Tibial nerve (tissue), 4 donors: ENCODE results near the gene MRE11. TPM values are rescaled to one million over a fixed set of nuclear protein-coding genes. Genes with fewer than 3 reads are reported as not detected.
A peak's percentile ranks its signal among the peaks of the same experiment; 100 is the strongest.

Source experiments
- DNase-seq, 2 donors: peaks; one replicate each; pipeline ENCODE4 v3.0.0-alpha.2; 2019; ENCODE audit warnings: low spot score in 2 of 2
- H3K27ac ChIP-seq, 4 donors: fragments of 200-600 bp; sonication (generic) in 3 of 4; one replicate each; pipeline ENCODE4 v1.5.1; 2017 to 2019; ENCODE audit warnings: mild to moderate bottlenecking in 1 of 4
- H3K27me3 ChIP-seq, 2 donors: fragments of 200-600 bp; sonication (generic) in 1 of 2; one replicate each; pipeline versions ENCODE4 v1.5.1 to v1.6.0; 2017 to 2019
- H3K36me3 ChIP-seq, 3 donors: fragments of 200-600 bp; sonication (generic); one replicate each; pipeline ENCODE4 v1.5.1; 2018 to 2019
- H3K4me1 ChIP-seq, 4 donors: fragments of 200-600 bp; sonication (generic) in 3 of 4; one replicate each; pipeline ENCODE4 v1.5.1; 2017 to 2019
- H3K4me3 ChIP-seq, 4 donors: fragments of 200-600 bp; sonication (generic) in 3 of 4; one replicate each; pipeline ENCODE4 v1.5.1; 2017 to 2019; ENCODE audit warnings: mild to moderate bottlenecking in 1 of 4, moderate library complexity in 1 of 4
- H3K9me3 ChIP-seq, 4 donors: fragments of 200-600 bp; sonication (generic) in 3 of 4; one replicate each; pipeline ENCODE4 v1.5.1; 2017 to 2019
- EP300 ChIP-seq, 2 donors: sonication (generic); formaldehyde crosslinking; IDR thresholded peaks; one replicate each; pipeline ENCODE4 v1.6.1; 2017; ENCODE audit warnings: antibody characterized with exemption in 2 of 2, mild to moderate bottlenecking in 1 of 2
- POLR2A ChIP-seq, 2 donors: fragments of 450-650 bp; IDR thresholded peaks; one replicate each; pipeline ENCODE4 v1.6.1; 2017; ENCODE audit warnings: antibody characterized with exemption in 2 of 2, mild to moderate bottlenecking in 2 of 2, moderate library complexity in 2 of 2
- WGBS, 2 donors: methylation state at CpG; one replicate each; pipeline ENCODE4 v1.1.5; 2018; 5-methylcytosine and 5-hydroxymethylcytosine counted together
- total RNA-seq, 4 donors: library from RNA; depleted of rRNA; stranded (reverse); fragments of >200 nt; gene quantifications; one replicate each; pipeline ENCODE4 v1.1.0, GENCODE V29; 2016
- TF ChIP-seq, protein P1 (sequence below), 5 experiments: fragments of 200-600 bp in 3 of 5; fragments of 450-650 bp in 2 of 5; sonication (generic) in 3 of 5; IDR thresholded peaks; one replicate each; pipeline ENCODE4 v1.5.1; 2016 to 2019; ENCODE audit warnings: antibody characterized with exemption in 5 of 5, mild to moderate bottlenecking in 3 of 5, moderate library complexity in 2 of 5

MRE11 gene
- total RNA-seq, 4 donors from 2014 or later, result 14.0 to 28.4 (median 17.4) TPM

- WGBS, 2 donors, result 59 to 70% methylated on average over 6 of the region's 6 CpGs
Observed at GRCh38 chr11:94533696-94534630, 40.3 kb upstream of the MRE11 start.

DNA sequence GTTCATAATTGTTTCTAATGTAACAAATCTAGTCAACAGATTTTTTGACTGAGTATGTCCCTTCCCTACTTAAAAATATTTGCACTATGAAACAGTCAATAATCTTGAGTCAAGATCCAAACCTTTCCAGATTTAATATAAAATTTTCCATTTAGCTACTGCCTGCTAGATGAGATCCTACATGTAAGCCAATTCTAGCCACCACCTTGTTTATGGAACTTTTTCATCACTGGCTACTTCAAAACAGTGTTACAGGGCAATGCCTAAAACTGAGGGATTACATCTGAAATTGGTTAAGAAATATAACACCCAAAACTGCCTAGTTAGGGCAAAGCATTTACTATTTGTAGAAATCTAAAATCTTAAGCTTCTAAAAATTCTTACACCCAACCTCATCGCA, 39.6 kb upstream of the MRE11 start:
- WGBS, 2 donors, result 76 to 77% methylated on average over 1 of the region's 1 CpG
- Histone ChIP-seq H3K9me3 (no peaks in the 10 kb centered on the region), H3K27ac (no peak overlapping the region), H3K4me1 (peaks cover 0 to 18% (median 0%) of the 10 kb centered on the region in 4 donors), H3K27me3 (no peaks in the 10 kb centered on the region), H3K36me3 (no peaks in the 10 kb centered on the region), H3K4me3 (no peak overlapping the region)
- TF ChIP-seq, protein P1, sequence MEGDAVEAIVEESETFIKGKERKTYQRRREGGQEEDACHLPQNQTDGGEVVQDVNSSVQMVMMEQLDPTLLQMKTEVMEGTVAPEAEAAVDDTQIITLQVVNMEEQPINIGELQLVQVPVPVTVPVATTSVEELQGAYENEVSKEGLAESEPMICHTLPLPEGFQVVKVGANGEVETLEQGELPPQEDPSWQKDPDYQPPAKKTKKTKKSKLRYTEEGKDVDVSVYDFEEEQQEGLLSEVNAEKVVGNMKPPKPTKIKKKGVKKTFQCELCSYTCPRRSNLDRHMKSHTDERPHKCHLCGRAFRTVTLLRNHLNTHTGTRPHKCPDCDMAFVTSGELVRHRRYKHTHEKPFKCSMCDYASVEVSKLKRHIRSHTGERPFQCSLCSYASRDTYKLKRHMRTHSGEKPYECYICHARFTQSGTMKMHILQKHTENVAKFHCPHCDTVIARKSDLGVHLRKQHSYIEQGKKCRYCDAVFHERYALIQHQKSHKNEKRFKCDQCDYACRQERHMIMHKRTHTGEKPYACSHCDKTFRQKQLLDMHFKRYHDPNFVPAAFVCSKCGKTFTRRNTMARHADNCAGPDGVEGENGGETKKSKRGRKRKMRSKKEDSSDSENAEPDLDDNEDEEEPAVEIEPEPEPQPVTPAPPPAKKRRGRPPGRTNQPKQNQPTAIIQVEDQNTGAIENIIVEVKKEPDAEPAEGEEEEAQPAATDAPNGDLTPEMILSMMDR (IDR thresholded peaks at IDR 0.05), result no peak
- TF ChIP-seq EP300 (IDR thresholded peaks at IDR 0.05), result no peak
- no peak for TF ChIP-seq POLR2A (IDR thresholded peaks at IDR 0.05)
- no peak for DNase-seq

More at GRCh38 chr11:94533696-94534630, 40.3 kb upstream of the MRE11 start:
- H3K27me3 ChIP-seq, result no peaks in the 10 kb centered on the region
- H3K36me3 ChIP-seq, result no peaks in the 10 kb centered on the region
- TF ChIP-seq EP300 (IDR thresholded peaks at IDR 0.05) (no peak), POLR2A (IDR thresholded peaks at IDR 0.05) (no peak)
- TF ChIP-seq, protein P1 (IDR thresholded peaks at IDR 0.05), result no peak
- H3K4me3 ChIP-seq, result no peak overlapping the region
- H3K9me3 ChIP-seq, result no peaks in the 10 kb centered on the region
- peaks cover 0 to 18% (median 0%) of the 10 kb centered on the region in 4 donors for H3K4me1 ChIP-seq
- DNase-seq, result no peak
- H3K27ac ChIP-seq, result peak overlapping the region in 1 of 4 donors; percentile 47

GRCh38 chr11:94532211-94532610, 38.6 kb upstream of the MRE11 start:
- no peak for TF ChIP-seq EP300 (IDR thresholded peaks at IDR 0.05)
- TF ChIP-seq, protein P1 (IDR thresholded peaks at IDR 0.05), result no peak
- TF ChIP-seq POLR2A (IDR thresholded peaks at IDR 0.05), result no peak

GRCh38 chr11:94528551-94528950, 34.9 kb upstream of the MRE11 start:
- no peaks in the 10 kb centered on the region for H3K9me3 ChIP-seq
- H3K27me3 ChIP-seq, result no peaks in the 10 kb centered on the region
- H3K27ac ChIP-seq, result no peak overlapping the region
- peaks cover 0 to 14% (median 0%) of the 10 kb centered on the region in 4 donors for H3K4me1 ChIP-seq
- no peak for DNase-seq
- H3K36me3 ChIP-seq, result no peaks in the 10 kb centered on the region
- TF ChIP-seq POLR2A (IDR thresholded peaks at IDR 0.05) (no peak), EP300 (IDR thresholded peaks at IDR 0.05) (no peak)
- TF ChIP-seq, protein P1 (IDR thresholded peaks at IDR 0.05), result no peak
- no peak overlapping the region for H3K4me3 ChIP-seq

More at GRCh38 chr11:94532211-94532610, 38.6 kb upstream of the MRE11 start:
- no peak overlapping the region for H3K27ac ChIP-seq
- H3K36me3 ChIP-seq, result no peaks in the 10 kb centered on the region
- H3K4me1 ChIP-seq, result peaks cover 0 to 18% (median 0%) of the 10 kb centered on the region in 4 donors
- H3K9me3 ChIP-seq, result no peaks in the 10 kb centered on the region
- H3K27me3 ChIP-seq, result no peaks in the 10 kb centered on the region
- DNase-seq, result no peak
- 89 to 94% methylated on average over 3 of the region's 3 CpGs for WGBS, 2 donors
- H3K4me3 ChIP-seq, result no peak overlapping the region
